PC-9 (cell line): ENCODE measurements around the gene ZFY.

Experiments
- CTCF ChIP-seq: fragments of 200-600 bp; sonication (generic); conservative IDR thresholded peaks from 2 replicates; pipeline ENCODE4 v1.6.1; 2017; ENCODE audit warnings: mixed run types, antibody characterized with exemption, mild to moderate bottlenecking, moderate library complexity
- EZH2 ChIP-seq: fragments of 200-600 bp; sonication (generic); IDR thresholded peaks from 2 replicates; pipeline ENCODE4 v1.8.0; 2017; ENCODE audit warnings: antibody characterized with exemption, low read depth

GRCh38 chrY:3025357-3025756 is 90.2 kb downstream of the ZFY start:
- TF ChIP-seq EZH2 = no peak
- no peak for TF ChIP-seq CTCF
